Stimulated activated CD8-positive, alpha-beta memory T cell treated with anti-CD3 and anti-CD28 coated beads, Interleukin-12 subunit alpha, Interleukin-12 subunit beta, amount 100 ng/mL, for 1 hour (primary cell): ENCODE data around the gene DAZL.
A peak's percentile ranks its signal among the peaks of the same experiment; 100 is the strongest.

Source experiments
- DNase-seq: peaks from one replicate; pipeline ENCODE4 v3.0.0-alpha.2; 2020; ENCODE audit warnings: low read depth

The DAZL gene

DNA sequence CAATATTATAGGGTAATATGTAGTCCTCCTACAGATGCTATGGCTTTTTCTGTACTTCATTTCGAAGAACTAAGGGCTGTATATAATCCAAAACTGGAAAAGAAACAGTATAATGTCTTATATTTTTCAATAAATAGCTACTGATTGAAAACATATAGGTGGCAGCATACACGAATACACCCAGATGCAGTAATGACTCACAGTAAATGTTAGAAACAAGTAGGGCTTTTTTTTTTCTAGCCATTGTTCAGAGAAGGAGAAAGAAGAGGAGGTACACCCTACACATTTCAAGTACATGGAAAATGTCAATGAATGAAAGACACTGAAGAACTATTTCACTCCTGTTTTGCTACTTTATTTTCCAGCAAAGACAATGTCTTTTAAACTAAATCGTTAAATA is 9.4 kb downstream of the DAZL start:
- no peak for DNase-seq

DNA sequence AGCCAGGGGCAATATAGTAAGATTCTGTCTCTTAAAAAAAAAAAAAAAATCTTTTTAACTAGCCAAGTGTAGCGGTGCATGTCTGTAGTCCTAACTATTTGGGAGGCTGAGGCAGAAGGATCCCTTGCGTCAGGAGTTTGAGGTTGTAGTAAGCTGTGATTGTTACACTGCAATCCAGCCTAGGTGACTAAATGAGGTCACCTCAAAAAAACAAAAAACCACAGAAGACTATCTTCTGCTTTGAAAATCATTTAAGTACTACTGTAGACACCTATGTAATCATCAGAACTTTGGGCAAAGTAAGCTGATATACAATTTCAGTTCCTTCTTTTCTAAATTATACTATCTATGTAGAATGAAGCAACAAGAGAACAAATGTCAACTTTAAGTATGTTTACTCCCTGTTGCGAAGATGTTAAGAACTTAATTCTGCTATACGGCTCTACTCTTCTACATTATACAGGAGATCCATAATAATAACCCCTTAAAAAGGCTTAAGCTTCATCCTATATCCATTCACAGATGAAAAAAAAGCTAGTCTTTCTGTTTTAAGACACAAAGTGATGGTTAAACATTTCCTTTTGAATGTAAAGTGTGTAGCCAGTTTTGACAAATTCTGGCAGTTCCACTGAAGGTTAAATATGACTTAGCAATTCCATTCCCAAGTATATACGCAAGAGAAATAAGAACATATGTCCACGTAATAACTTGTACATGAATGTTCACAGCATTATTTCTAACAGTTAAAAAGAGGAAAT is 15.2 kb downstream of the DAZL start:
- DNase-seq: no peak

DNA sequence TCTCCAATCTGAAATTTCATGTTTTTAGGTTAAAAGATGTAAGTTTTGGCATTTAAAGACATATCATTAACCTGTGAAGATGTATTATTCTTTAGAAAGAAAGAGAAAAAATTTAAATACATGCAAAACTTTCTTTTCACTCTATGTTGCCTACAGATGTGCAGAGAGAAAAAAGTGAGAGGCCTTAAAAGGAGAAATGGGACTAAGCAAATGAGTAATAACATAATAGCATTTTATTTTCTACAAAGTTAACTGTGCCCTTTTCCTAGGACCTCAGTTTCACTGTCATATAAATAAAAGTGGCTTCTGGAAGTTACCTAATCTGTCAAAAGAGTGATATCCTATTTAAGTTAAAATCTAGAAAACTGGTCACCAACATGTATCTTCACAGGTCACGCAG is 16.1 kb downstream of the DAZL start:
- DNase-seq: no peak

DNA sequence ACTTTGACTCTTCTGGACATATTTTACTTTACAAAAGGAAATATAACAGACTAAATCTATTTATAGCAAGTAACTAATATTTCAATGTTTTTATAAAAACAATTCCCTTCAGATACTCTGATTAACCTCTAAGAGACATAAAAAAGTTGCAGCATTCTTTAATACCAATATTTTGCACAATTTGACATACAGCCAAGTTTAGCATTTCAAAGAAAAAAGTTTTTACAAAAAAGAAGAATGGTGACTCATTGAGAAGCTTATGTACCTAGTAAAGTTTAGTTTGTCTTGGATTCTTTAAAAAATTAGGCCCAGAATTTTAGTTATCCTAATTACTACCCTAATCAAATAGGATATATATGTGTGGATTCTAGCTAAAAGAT is 17.6 kb downstream of the DAZL start:
- DNase-seq: no peak

DNA sequence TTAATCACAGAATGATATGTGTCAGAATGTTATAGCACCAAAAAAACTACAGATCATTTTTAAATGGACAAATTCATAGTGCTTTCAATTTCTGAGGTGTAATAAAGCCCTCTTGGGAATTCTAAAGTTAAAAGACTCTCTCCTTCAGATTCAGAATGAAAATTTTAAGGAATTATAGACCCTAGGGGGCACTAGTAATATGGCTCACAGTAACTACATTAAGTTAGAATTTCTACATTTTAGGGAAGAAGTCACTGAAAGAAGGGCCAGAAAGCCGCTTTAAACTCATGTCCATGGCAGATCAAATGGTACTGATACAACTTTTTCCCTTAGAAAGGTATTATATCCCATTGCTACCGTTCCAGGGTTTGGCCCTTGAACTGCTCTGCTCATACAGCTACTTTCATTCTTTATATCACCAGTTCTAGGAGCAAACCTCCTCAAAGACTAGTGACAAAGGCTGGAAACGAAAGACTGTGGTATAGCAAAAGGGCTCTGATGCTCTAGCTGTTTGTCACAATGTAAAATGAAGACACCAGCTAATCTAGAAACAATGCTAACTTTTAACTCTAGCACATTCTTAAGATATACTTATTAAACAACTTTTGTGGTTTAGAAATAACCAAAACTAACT is 18.1 kb downstream of the DAZL start:
- DNase-seq: no peak

DNA sequence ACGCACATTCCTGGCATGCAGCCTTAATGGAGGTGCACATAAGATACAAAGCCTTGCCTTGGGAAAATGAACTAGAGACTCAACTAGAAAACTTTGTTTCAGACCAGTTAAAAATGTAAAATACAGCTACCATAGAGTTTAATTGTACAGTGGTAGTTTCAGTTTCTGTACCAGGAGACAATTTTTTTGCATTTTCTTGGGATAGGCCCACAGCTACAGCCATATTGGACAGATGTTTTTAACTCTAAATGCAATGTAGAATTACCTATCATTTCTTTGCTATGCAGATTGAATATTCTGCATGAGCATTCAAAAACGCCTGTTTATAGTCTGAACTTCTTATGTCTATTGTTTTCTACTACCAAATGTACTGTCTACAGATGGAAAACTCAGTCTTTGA is 20.3 kb downstream of the DAZL start:
- DNase-seq: no peak

DNA sequence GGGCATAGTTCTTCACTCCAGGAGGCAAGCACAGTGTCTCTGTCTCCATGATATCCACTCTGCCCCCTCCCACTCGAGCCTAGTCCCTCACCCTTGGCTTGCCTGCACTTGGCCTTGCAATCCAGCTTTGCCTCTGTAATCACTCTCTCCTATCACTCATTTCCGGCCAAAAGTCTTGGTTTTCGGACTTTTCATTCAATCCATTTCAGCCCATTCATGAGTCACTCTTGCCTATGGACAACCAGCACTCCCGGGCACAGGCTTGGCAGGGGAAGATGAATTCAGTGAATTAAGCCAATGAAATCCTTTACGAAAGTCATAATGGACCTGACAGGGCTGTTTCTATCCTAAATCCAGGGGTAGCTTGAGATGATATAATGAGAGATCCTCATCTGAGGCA is 21.7 kb downstream of the DAZL start:
- no peak for DNase-seq

DNA sequence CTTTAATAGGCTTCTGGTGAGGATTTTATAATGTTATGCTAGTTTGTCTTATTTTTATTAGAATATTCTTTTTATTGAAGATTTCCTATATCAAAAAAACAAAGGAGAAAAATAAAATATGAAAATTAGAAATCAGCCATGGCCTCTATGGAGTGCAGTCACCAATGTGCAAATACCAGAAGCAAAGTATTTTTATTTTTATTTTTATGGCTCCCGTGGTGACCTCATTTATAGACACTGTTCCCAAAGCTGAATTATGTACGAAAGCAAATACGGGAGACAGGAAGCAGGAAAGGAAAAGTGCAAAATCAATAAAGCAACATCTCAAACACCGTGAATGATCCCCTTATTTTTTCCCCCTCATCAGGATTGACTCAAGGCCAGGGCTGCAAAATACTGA is 35.1 kb downstream of the DAZL start:
- DNase-seq: no peak

DNA sequence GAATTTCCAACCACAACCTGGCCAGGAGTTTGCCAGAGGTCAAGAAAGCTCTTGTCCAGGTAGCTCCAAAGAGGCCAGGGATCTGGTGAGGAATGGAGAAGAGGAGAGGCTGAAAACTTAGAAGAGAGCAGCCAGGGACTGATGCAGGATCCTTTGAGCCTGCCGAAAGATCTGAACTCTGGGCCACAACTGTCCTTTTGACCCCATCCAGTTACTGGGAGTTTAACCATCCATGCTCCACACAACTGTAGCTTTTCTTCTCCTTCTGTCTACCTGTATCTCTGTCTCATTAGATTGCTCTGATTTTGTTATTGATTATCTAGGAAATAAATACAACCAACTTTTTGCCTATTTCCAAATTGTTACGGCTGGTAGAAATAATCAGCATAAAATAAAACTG is 36.7 kb downstream of the DAZL start:
- DNase-seq: no peak

DNA sequence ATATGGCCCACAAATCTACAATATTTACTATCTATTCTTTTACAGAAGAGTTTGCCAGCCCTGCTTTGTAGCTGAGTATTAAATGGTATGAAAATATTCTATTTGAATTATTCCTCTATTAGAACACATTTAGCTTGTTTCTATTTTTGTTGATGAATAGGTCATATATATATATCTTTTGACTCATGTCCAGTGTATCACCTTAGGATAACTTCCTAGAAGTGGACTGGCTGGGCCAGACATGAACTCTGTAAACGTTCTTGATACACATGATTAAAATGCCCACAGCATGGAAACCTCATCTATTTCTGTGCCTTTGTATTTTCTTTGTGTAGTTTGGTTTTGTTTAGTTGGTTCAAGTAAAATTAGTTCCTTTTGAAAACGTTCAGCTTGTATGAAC is 37.1 kb downstream of the DAZL start:
- no peak for DNase-seq

DNA sequence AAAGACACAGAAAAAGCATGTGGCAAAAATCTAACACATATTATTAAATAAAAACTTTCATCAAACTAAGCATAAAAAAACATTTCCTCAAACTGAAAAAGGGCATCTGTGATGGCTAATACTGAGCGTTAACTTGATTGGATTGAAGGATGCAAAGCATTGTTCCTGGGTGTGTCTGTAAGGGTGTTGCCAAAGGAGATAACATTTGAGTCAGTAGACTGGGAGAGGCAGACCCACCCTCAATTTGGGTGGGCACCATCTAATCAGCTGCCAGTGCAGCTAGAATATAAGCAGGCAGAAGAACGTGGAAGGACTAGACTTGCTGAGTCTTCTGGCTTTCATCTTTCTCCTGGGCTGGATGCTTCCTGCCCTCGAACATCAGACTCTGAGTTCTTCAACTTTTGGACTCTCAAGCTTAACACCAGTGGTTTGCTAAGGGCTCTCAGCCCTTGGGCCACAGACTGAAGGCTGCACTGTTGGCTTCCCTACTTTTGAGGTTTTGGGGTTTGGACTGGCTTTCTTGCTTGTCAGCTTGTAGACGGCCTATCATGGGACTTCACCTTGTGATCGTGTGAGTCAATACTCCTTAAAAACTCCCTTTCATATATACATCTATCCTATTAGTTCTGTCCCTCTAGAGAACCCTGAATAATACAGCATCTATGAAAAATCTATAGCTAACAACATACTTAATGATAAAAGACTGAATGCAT is 45.4 kb downstream of the DAZL start:
- no peak for DNase-seq

DNA sequence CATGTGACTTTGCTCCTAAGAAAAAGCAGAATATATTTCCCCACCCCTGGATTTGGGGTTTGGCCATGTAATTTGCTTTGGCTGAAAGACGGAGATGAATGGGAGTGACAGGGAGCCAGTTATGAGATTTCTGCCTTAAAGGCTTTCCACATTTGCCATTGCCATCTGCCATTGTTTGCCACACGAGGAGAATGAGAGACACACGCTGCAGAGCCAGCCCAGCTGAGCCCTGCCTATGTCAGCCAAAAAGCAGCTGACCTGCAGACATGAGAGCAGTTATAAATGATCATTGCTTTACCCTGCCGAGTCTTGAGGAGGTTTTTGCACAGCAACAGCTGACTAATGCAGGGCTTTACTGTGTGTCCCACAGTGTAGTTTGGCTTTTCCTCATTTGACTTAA is 51.1 kb downstream of the DAZL start:
- no peak for DNase-seq

DNA sequence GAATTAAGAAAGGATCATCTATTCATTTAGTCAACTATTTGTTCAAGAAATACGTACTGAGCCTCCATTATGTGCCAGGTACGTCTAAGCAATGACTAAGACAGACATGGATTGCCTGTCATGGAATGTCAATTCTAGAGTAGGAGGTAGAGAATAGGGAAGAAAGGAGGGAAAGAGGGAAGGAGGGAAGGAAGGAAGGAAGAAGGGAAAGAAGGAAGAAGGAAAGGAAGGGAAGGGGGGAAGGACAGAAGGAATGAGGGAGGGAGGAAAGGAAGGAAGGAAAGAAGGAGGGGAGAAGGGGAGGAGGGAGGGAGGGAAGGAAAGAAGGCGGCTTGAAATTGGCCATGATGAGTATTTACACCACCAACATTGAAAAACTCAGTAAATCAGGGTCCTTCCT is 52.5 kb downstream of the DAZL start:
- no peak for DNase-seq

DNA sequence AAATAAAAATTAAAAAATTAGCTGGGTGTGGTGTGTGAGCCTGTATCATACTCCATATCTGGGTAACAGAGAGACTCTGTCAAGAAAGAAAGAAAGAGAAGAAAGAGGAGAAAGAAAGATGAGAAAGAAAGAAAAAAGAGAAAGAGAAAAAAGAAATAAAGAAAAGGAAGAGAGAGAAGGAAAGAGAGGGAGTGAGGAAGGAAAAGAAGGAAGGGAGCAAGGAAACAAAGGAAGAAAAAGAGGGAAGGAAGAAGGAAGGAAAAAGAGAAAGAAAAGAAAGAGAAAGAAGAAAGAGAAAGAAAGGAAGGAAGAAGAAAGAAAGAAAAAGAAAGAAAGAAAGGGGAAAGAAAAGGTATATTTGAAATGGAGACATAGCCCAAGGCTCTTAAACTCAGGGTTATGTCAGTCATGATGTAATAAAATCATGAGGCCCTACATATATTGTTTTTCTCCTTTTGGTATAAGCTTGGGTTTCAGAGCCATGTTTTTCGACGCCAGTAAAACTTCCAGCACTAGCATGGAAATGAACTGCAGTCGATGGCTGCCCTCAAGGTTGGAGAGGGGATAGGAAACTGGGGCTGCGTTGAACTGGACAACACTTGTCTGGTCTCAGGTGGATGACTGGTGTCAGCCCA is 53.8 kb downstream of the DAZL start:
- DNase-seq: no peak

DNA sequence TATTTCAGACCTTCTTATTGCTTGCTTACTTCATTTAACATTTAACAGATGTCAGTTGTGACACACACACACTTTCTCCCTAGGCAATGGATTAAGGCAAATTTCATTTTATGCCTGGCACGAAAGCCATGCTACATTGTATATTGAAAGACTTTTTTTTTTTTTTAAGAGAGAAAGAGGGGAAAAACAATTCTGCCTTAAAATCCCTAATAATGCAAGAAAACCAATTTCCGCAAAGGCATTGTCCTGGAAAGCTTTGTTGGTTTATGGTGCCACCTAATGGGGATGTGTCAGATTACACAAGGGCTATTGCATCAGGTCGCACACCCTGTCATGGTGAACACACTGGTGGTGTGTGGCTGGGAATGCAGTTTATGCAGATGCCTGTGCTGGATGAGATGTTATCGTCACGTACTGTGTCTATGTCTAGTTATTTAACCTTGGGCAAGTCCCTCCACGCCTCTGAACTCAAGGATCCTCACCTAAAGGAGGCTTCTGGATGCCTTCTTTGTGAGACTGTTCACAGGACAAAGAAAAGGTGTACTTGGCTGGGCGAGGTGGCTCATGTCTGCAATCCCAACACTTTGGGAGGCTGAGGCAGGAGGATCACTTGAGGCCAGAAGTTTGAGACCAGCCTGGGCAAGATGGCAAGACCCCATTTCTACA is 54.4 kb downstream of the DAZL start:
- peak; percentile 66 for DNase-seq

DNA sequence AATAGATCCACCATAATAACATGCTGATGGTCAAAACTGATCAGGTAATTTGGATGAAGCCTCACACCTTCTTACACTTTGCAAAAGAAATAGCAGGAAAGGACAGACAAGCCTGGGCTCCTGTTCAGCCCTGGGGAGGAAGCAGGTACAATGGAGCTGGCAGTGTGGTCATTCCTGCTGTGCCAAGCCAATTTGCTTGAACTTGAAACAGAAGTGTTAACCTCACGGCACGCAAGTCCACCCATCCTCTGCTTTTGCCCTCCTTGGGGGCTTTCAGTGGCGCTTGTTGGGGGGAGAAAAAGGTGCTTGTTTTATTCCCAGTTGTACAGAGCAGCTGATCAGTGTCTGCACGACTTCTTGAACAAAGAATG is 54.9 kb downstream of the DAZL start:
- DNase-seq: no peak

DNA sequence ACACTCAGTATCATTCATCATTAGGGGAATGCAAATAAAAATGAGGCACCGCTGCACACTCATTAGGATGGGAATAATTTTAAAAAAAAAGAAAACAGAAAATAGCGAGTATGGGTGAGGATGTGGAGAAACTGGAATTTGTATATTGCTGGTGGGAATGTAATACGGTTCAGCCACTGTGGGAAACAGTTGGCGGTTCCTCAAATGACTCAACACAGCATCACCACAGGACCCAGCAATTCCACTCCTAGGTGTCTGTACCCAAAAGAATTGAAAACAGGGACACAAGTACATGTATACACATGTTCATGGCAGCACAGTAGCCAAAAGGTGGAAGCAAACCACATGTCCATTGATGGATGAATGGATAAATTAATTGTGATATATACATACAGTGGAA is 56.5 kb downstream of the DAZL start:
- no peak for DNase-seq

DNA sequence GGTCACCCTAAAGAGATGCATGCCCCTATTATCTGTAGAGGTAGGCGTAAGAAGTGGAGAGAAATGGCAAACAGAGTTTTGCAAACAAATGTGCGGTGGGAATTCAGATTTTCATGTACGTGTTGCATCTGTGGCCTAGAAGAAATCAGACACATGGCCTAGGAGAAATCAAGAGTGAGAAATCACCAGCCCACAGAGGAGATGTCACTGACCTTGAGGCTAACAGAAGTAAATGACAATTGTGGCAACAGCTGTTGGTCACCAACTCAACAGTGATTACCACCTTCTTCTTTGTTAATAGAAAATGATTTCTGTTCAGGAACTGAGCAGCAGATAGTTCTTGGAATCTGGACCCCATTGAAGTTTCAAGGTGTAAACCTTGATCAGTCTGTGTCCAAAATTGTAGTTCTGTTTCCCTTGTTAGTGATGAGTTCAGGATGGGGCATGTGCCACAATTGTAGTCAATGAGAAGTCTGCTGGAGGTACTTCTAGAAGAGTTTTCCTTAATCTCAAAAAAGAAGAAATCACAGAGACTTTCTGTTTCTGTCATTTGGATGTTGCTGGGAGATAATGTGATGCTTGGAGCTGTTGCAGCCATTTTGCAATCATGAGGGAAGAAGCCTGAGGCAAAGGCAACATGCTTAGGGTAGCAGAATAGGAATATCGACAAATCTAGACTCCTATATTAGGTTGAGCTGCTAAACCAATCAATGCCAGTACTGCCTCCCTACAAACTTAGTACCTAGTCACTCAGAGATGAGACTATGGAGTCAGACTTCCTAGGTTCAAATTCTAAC is 57.5 kb downstream of the DAZL start:
- DNase-seq: no peak

DNA sequence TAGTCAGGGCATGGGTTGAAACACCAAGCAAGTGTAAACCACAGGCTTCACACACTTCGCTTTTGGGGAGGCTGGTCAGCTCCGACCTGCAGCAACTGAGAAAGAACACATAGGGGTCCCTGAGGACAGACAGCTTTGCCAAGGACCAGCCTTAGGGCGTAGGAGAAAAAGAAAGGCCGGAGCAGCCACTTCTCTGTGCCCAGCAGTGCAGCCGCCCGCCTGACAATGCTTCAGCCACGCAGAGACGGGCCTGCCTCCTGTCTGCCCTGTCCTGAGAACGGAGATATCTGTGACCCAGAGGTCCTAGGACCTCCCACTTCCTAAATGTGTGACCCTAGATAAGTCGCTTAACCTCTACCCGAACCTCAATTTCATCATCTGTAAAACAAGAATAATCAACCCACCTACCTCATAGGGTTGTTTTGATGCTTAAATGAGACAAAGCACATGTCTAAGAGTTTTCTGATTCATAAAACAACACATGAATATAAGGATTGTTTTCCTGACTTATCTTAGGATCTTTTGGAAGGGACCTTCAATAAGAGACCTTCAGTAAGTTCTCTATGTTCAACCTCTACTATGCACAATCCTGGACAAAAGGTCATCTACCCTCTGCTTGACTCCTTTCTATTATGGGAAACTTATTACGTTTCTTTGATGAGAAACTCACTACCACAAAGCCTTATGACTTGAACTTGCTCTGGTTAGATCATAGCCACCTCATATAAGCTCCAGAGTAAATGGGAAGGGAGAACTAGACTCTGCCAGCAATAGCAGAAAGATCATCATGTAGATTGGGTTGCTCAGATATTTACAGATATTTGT is 58.8 kb downstream of the DAZL start:
- DNase-seq: no peak

DNA sequence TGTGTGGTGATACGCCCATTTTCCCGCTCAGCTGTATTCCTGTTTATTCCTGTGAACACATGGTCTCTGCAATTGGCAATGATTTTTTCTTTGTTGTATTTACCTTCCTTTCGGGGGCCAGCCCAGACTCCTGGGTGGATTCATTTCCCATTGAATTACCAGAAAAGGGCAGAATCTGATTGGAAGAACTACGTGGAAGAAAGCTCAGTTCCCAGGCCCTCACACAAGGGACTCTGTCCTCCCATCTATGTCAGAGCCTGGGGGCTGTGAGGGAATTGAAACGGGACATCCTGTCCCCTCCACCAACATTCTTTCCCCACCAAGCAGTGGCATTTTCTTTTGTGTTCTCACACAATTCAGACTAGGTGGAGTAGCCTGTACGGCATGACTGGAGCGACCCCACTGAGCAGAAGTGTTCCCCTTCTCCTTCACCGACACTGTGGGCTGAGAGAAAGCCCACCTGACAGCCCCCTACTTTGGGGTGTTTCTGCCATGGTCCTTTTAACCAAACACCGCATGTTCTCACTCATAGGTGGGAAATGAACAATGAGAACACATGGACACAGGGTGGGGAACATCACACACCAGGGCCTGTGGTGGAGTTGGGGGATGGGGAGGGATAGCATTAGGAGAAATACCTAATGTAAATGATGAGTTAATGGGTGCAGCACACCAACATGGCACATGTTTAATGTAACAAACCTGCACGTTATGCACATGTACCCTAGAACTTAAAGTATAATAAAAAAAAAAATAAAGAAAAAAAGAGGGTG is 59.6 kb downstream of the DAZL start:
- no peak for DNase-seq
